CD4-positive, alpha-beta T cell treated with Interleukin-4 for 4 hours (primary cell): ENCODE measurements around the gene ATXN2L.
"Not testable (repeated sequence)": the region's sequence is repeated elsewhere in the genome, so short reads cannot be mapped to it uniquely, and the experiment has no call there.

Experiments
- DNase-seq: peaks from one replicate; pipeline ENCODE4 v3.0.0-alpha.2; 2020

ATXN2L gene

GRCh38 chr16:28837672-28838557, 15.1 kb downstream of the ATXN2L start:
- no peak for DNase-seq

GRCh38 chr16:28838558-28838918, 15.7 kb downstream of the ATXN2L start:
- DNase-seq, result no peak

GRCh38 chr16:28839004-28839639, 16.3 kb downstream of the ATXN2L start:
- DNase-seq, result no peak

GRCh38 chr16:28839899-28840298, 17.1 kb downstream of the ATXN2L start:
- DNase-seq, result no peak

GRCh38 chr16:28842696-28843095, 19.9 kb downstream of the ATXN2L start:
- no peak for DNase-seq

- no peak for DNase-seq
Measured at GRCh38 chr16:28843766-28844165, 21.0 kb downstream of the ATXN2L start.

GRCh38 chr16:28844226-28844885, 21.6 kb downstream of the ATXN2L start:
- no peak for DNase-seq

GRCh38 chr16:28845293-28845692, 22.5 kb downstream of the ATXN2L start:
- DNase-seq, result peak; percentile 19

- DNase-seq, result no peak
Measured at GRCh38 chr16:28845761-28846079, 22.9 kb downstream of the ATXN2L start.

GRCh38 chr16:28846080-28846932, 23.5 kb downstream of the ATXN2L start, which contains the start of gene TUFM:
Gene TUFM, minus strand, starts transcription at chr16:28846348. Its CDS starts 79 bp downstream, at chr16:28846269.
- DNase-seq, result peak; percentile 99

GRCh38 chr16:28846933-28847273, 24.1 kb downstream of the ATXN2L start:
- DNase-seq, result no peak

GRCh38 chr16:28858421-28858820, 35.6 kb downstream of the ATXN2L start:
- DNase-seq, result no peak

- DNase-seq, result no peak
Measured at GRCh38 chr16:28859326-28859725, 36.5 kb downstream of the ATXN2L start.

- DNase-seq, result no peak
Measured at GRCh38 chr16:28863929-28864793, 41.4 kb downstream of the ATXN2L start.

GRCh38 chr16:28865001-28865688, 42.3 kb downstream of the ATXN2L start:
- no peak for DNase-seq

- DNase-seq, result no peak
Measured at GRCh38 chr16:28865722-28866453, 43.1 kb downstream of the ATXN2L start.

GRCh38 chr16:28866454-28866804, 43.6 kb downstream of the ATXN2L start:
- DNase-seq, result no peak

- DNase-seq, result no peak
Measured at GRCh38 chr16:28867241-28867640, 44.4 kb downstream of the ATXN2L start.

GRCh38 chr16:28867646-28868045, 44.8 kb downstream of the ATXN2L start:
- not testable (repeated sequence) for DNase-seq

GRCh38 chr16:28869201-28869600, 46.4 kb downstream of the ATXN2L start:
- DNase-seq, result no peak

- no peak for DNase-seq
Measured at GRCh38 chr16:28872952-28873351, 50.2 kb downstream of the ATXN2L start.
